Measurements from ENCODE around the gene HLA-DQA1.

HLA-DQA1 gene

GRCh38 chr6:32609731-32610640, 27.2 kb upstream of the HLA-DQA1 start:
- peak; percentile 94 for DNase-seq (ENCODE audit: low read depth)
- TF ChIP-seq, protein P1, sequence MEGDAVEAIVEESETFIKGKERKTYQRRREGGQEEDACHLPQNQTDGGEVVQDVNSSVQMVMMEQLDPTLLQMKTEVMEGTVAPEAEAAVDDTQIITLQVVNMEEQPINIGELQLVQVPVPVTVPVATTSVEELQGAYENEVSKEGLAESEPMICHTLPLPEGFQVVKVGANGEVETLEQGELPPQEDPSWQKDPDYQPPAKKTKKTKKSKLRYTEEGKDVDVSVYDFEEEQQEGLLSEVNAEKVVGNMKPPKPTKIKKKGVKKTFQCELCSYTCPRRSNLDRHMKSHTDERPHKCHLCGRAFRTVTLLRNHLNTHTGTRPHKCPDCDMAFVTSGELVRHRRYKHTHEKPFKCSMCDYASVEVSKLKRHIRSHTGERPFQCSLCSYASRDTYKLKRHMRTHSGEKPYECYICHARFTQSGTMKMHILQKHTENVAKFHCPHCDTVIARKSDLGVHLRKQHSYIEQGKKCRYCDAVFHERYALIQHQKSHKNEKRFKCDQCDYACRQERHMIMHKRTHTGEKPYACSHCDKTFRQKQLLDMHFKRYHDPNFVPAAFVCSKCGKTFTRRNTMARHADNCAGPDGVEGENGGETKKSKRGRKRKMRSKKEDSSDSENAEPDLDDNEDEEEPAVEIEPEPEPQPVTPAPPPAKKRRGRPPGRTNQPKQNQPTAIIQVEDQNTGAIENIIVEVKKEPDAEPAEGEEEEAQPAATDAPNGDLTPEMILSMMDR (IDR thresholded peaks at IDR 0.05; ENCODE audit: low read length, missing control alignments) = no peak
- H3K4me3 ChIP-seq (replicated peaks; ENCODE audit: low read depth, low read length) = no peak overlapping the region

DNA sequence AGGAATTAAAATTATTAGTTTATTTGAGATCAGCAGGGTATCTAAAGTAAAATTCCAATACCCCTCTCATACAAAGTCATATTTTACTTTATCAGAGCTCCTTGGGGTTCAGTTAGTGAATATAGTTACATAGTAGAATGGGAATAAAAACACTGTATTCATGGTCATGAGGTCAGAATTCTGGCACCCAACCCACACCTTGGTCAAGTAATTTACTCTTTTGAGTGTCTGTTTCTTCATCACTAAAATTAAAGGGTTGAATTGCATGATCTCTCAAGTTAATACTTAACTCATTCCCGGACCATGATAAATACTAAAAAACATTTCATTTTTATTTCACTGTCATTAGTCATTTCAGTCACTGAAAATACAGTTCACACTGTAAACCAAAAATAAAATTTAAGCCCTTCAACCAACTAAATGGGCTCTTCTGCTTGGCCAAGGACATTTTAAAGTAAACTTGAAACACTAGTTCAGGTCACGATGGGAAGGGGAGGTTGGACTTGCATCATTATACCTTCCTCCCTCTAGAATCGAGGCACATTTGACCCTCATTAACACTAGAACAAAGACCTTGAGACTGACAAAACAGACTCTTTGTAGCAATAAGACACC, 26.4 kb upstream of the HLA-DQA1 start:
- no peak overlapping the region for H3K4me3 ChIP-seq (replicated peaks; ENCODE audit: low read depth, low read length)
- DNase-seq (ENCODE audit: low read depth) = no peak
- TF ChIP-seq, protein P1 (IDR thresholded peaks at IDR 0.05; ENCODE audit: low read length, missing control alignments) = no peak

DNA sequence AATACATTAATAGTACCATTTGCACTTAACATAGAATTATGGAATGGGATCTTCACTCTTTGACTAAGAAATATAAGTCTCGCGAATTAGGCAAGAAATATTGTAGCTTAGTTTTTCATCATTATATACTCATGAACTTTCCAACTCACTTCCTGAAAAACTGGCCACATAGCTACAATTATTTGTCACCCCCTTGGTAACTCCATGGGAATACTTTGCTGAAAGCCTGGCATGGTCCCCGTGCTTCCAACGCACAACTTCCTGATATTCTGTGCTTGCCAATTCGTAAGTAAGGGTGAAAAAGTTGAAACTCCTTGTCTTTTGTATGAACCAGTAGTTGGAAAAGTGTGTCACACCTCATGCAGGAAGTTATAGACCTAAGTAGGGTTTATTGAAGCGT, 23.7 kb upstream of the HLA-DQA1 start:
- DNase-seq (ENCODE audit: low read depth) = no peak
- TF ChIP-seq, protein P1 (IDR thresholded peaks at IDR 0.05; ENCODE audit: low read length, missing control alignments) = no peak
- H3K4me3 ChIP-seq (replicated peaks; ENCODE audit: low read depth, low read length) = no peak overlapping the region

GRCh38 chr6:32614366-32615081, 22.7 kb upstream of the HLA-DQA1 start:
- TF ChIP-seq, protein P1 (IDR thresholded peaks at IDR 0.05; ENCODE audit: low read length, missing control alignments) = no peak
- H3K4me3 ChIP-seq (replicated peaks; ENCODE audit: low read depth, low read length) = no peak overlapping the region
- no peak for DNase-seq (ENCODE audit: low read depth)

DNA sequence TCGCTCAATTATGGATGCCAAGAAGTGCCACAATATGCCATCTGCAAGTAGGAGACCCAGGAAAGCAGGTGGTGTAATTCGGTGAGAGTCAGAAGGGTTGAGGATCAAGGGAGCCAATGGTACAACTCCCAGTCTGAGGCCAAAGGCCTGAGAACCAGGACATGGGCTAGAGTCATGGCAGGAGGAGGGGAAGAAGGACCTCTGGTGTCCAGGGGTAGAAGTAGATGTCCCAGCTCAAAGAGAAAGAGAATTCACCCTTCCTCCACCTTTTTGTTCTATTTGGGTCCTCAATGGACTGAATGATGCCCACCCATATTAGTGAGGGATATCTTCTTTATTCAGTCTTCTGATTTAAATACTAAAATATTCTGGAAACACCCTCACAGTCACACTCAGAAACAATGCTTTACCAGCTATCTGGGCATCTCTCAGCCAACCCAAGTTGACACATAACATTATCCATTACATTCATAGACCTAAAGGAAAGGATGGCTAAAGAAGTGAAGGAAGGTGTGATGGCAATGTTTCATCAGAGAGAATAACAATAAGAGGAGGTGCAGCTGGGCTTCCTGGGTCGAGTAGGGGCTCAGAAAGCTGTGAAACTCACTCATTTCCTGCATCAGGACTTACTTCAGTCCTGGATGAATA, 21.2 kb upstream of the HLA-DQA1 start:
- DNase-seq (ENCODE audit: low read depth) = no peak
- H3K4me3 ChIP-seq (replicated peaks; ENCODE audit: low read depth, low read length) = no peak overlapping the region
- TF ChIP-seq, protein P1 (IDR thresholded peaks at IDR 0.05; ENCODE audit: low read length, missing control alignments) = no peak

GRCh38 chr6:32617751-32618150, 19.5 kb upstream of the HLA-DQA1 start:
- no peak for DNase-seq (ENCODE audit: low read depth)
- TF ChIP-seq, protein P1 (IDR thresholded peaks at IDR 0.05; ENCODE audit: low read length, missing control alignments) = no peak
- H3K4me3 ChIP-seq (replicated peaks; ENCODE audit: low read depth, low read length) = no peak overlapping the region

Data from fibroblast of pulmonary artery (primary cell).